D721Med (cell line): ENCODE measurements around the gene OVCA2.
"Not testable (repeated sequence)": the region's sequence is repeated elsewhere in the genome, so short reads cannot be mapped to it uniquely, and the experiment has no call there.

ENCODE experiments used
- DNase-seq: peaks from one replicate; pipeline ENCODE4 v3.0.0; 2011; ENCODE audit warnings: low spot score; ENCODE audit not compliant: insufficient read length
- FAIRE-seq: peaks from 2 replicates; lab custom pipeline; 2011; peaks lifted over from hg19 to GRCh38; lab: Jason Lieb, UNC
- CTCF ChIP-seq: IDR thresholded peaks from 2 replicates; pipeline ENCODE4 v1.5.1; 2012; ENCODE audit warnings: mild to moderate bottlenecking, control low read depth; ENCODE audit not compliant: insufficient read depth; ENCODE audit errors: missing control alignments

Gene OVCA2

GRCh38 chr17:2008332-2009126 lies 33.3 kb upstream of the OVCA2 start:
- no peak for TF ChIP-seq CTCF
- no peak for DNase-seq
- FAIRE-seq, result no peak

- TF ChIP-seq CTCF, result no peak
- no peak for FAIRE-seq
- no peak for DNase-seq
These were observed 32.1 kb upstream of the OVCA2 start for GRCh38 chr17:2009737-2010136.

- no peak for DNase-seq
- no peak for FAIRE-seq
- no peak for TF ChIP-seq CTCF
These were observed 30.1 kb upstream of the OVCA2 start for GRCh38 chr17:2011411-2012371.

- FAIRE-seq (no peak), DNase-seq (no peak)
- TF ChIP-seq CTCF, result no peak
These were observed 29.3 kb upstream of the OVCA2 start for GRCh38 chr17:2012499-2012898.

- not testable (repeated sequence) for FAIRE-seq, DNase-seq
These were observed 28.4 kb upstream of the OVCA2 start for GRCh38 chr17:2013220-2013993.

- no peak for TF ChIP-seq CTCF
- FAIRE-seq, result no peak
- no peak for DNase-seq
These were observed 27.9 kb upstream of the OVCA2 start for GRCh38 chr17:2013994-2014317.

- no peak for FAIRE-seq
- TF ChIP-seq CTCF, result no peak
- no peak for DNase-seq
These were observed 26.5 kb upstream of the OVCA2 start for GRCh38 chr17:2015314-2015713.
